GM12878 (cell line): ENCODE results near the gene WFS1. TPM values are rescaled to one million over a fixed set of nuclear protein-coding genes. Genes with fewer than 3 reads are reported as not detected.

ENCODE experiments used
- ATAC-seq: fragments of 200-7000 bp; cut with Tn5 transposase; 3 replicates; pipeline ENCODE4 v1.9.1; 2020; ENCODE audit warnings: mild to moderate bottlenecking, moderate library complexity
- BruUV-seq: library from RNA; stranded (reverse); fragments of 400-500 nt; replicated peaks from 2 replicates; lab custom pipeline; 2021; lab: Mats Ljungman, UMichigan
- CTCF ChIA-PET: fragments of 300-600 bp; sonication (Branson Sonifier 250); formaldehyde crosslinking; extraction: SDS; loops from one replicate; lab custom pipeline; 2021; ENCODE audit warnings: inconsistent platforms; lab: Yijun Ruan, JAX
- POLR2A ChIA-PET: fragments of 350-600 bp; formaldehyde crosslinking; extraction: SDS; loops from one replicate; lab custom pipeline; 2021; ENCODE audit warnings: inconsistent platforms; lab: Charles Lee
- RAD21 ChIA-PET: fragments of 300-600 bp; sonication (Branson Sonifier 250); formaldehyde crosslinking; loops from one replicate; lab custom pipeline; 2023; ENCODE audit warnings: antibody characterized with exemption; ENCODE audit not compliant: unreplicated experiment; lab: Charles Lee
- SMC1A ChIA-PET: fragments of 300-600 bp; sonication (Branson Sonifier 250); formaldehyde crosslinking; loops from one replicate; lab custom pipeline; 2023; ENCODE audit not compliant: unreplicated experiment, uncharacterized antibody; lab: Charles Lee
- DNase-seq: peaks from one replicate; pipeline ENCODE4 v3.0.0-alpha.2; 2011; ENCODE audit warnings: low read depth, low spot score
- FAIRE-seq: peaks from 3 replicates; lab custom pipeline; 2011; peaks lifted over from hg19 to GRCh38; lab: Jason Lieb, UNC
- H2AFZ ChIP-seq: 2 replicates; pipeline ENCODE4 v1.6.0; 2011; ENCODE audit warnings: low read depth, low read length, control low read depth; ENCODE audit not compliant: control insufficient read depth
- H3K27ac ChIP-seq: 2 replicates; pipeline ENCODE4 v1.5.1; 2011; ENCODE audit warnings: control low read depth; ENCODE audit not compliant: control insufficient read depth, insufficient read depth
- H3K27me3 ChIP-seq, 2 experiments: replicated peaks in 1 of 2; 2 replicates each; pipeline versions ENCODE4 v1.6.0 to v1.6.1; 2011; ENCODE audit warnings: low read length in 1 of 2; ENCODE audit not compliant: control insufficient read depth in 2 of 2, insufficient read depth in 2 of 2
- H3K36me3 ChIP-seq, 2 experiments: 2 replicates each; pipeline ENCODE4 v1.5.1; 2011; ENCODE audit warnings: low read length in 1 of 2; ENCODE audit not compliant: control insufficient read depth in 2 of 2, insufficient read depth in 2 of 2
- H3K4me1 ChIP-seq: 2 replicates; pipeline ENCODE4 v1.6.1; 2011; ENCODE audit warnings: mild to moderate bottlenecking, low read length, moderate library complexity, mixed read lengths; ENCODE audit not compliant: control insufficient read depth, insufficient read depth
- H3K4me2 ChIP-seq: 2 replicates; pipeline ENCODE4 v1.6.0; 2011; ENCODE audit warnings: control low read depth; ENCODE audit not compliant: control insufficient read depth, insufficient read depth
- H3K4me3 ChIP-seq: fragments of 200-600 bp; sonication (generic); 2 replicates; pipeline ENCODE4 v1.5.1; 2016
- H3K79me2 ChIP-seq: 2 replicates; pipeline ENCODE4 v1.6.0; 2011; ENCODE audit warnings: low read length; ENCODE audit not compliant: control insufficient read depth, insufficient read depth
- H3K9ac ChIP-seq: 2 replicates; pipeline ENCODE4 v1.8.0; 2011; ENCODE audit warnings: low read length, control low read depth, mixed read lengths; ENCODE audit not compliant: control insufficient read depth, insufficient read depth
- H3K9me3 ChIP-seq: replicated peaks from 3 replicates; pipeline ENCODE4 v1.5.1; 2011; ENCODE audit warnings: mild to moderate bottlenecking, low read length; ENCODE audit not compliant: control insufficient read depth, insufficient read depth
- H4K20me1 ChIP-seq: 2 replicates; pipeline ENCODE4 v1.6.0; 2011; ENCODE audit not compliant: control insufficient read depth, insufficient read depth
- BCL3 ChIP-seq: IDR thresholded peaks from 2 replicates; pipeline ENCODE4 v1.6.1; 2011; ENCODE audit warnings: borderline replicate concordance, low read depth, mild to moderate bottlenecking, moderate library complexity, low read length; ENCODE audit not compliant: insufficient read depth, poor library complexity, severe bottlenecking
- IRF5 ChIP-seq: fragments of 450-650 bp; IDR thresholded peaks from 2 replicates; pipeline ENCODE4 v1.6.1; 2017; ENCODE audit warnings: borderline replicate concordance
- JUNB ChIP-seq: IDR thresholded peaks from 2 replicates; pipeline ENCODE4 v1.6.1; 2016; ENCODE audit warnings: antibody characterized with exemption, mild to moderate bottlenecking
- MEF2A ChIP-seq: IDR thresholded peaks from 2 replicates; pipeline ENCODE4 v1.6.1; 2011; ENCODE audit warnings: low read depth, mild to moderate bottlenecking, low read length, moderate library complexity; ENCODE audit not compliant: insufficient read depth
- RCOR1 ChIP-seq: conservative IDR thresholded peaks from 2 replicates; pipeline ENCODE4 v1.6.1; 2012; ENCODE audit warnings: low read depth, low read length, improper control_type of control experiment
- SP1 ChIP-seq: IDR thresholded peaks from one replicate; pipeline ENCODE4 v1.6.1; 2011; ENCODE audit warnings: low read depth, low read length
- TBL1XR1 ChIP-seq: IDR thresholded peaks from 2 replicates; pipeline ENCODE4 v1.6.1; 2012; ENCODE audit warnings: low read depth, low read length, improper control_type of control experiment
- USF1 ChIP-seq: IDR thresholded peaks from 2 replicates; pipeline ENCODE4 v1.6.1; 2011; ENCODE audit warnings: borderline replicate concordance, low read depth, mild to moderate bottlenecking, moderate library complexity, mixed read lengths, low read length; ENCODE audit not compliant: insufficient read depth; ENCODE audit errors: extremely low read length
- YY1 ChIP-seq: IDR thresholded peaks from 2 replicates; pipeline ENCODE4 v1.6.1; 2011; ENCODE audit warnings: low read depth, mild to moderate bottlenecking, low read length
- WGBS: methylation state at CpG from one replicate; pipeline ENCODE4 v1.1.6; 2016; ENCODE audit warnings: low lambda C conversion rate; ENCODE audit not compliant: insufficient replicate concordance, insufficient coverage; ENCODE audit errors: missing lambda C conversion rate; 5-methylcytosine and 5-hydroxymethylcytosine counted together
- in situ Hi-C: fragments of 300-500 bp; cut with MboI; formaldehyde crosslinking; loops from 9 replicates; pipeline ENCODE4 v1.14.3; 2018; ENCODE audit warnings: mixed read lengths
- intact Hi-C: fragments of 100-400 bp; cut with micrococcal nuclease; formaldehyde crosslinking; loops from one replicate; pipeline ENCODE4 v1.14.2; 2022; ENCODE audit not compliant: unreplicated experiment
- polyA plus RNA-seq, 11 experiments: library from polyadenylated mRNA; depleted of rRNA in 4 of 11; unstranded in 6 of 11; stranded (reverse) in 5 of 11; fragments of >200 nt; fragmentation: Nextera tagmentation in 4 of 11; fragmentation: Illumina TruSeq in 1 of 11; extraction: Ambion mirVana in 4 of 11; extraction: Trizol in 1 of 11; gene quantifications; 1 replicate in 1 of 11; 2 replicates in 10 of 11; pipeline versions ENCODE4 v1.2.1 to v1.2.3, GENCODE V29; 2011 to 2016; ENCODE audit warnings: inconsistent platforms in 2 of 11, missing spikeins in 2 of 11, low read depth in 1 of 11
- total RNA-seq, 4 experiments: library from RNA; depleted of rRNA in 3 of 4; stranded (reverse); fragments of >200 nt in 3 of 4; fragmentation: Illumina TruSeq in 1 of 4; extraction: Trizol in 1 of 4; gene quantifications; 2 replicates each; pipeline versions ENCODE4 v1.2.1 to v1.2.3, GENCODE V29; 2013 to 2021
- TF ChIP-seq, protein P1 (sequence below): fragments of 450-650 bp; formaldehyde crosslinking; IDR thresholded peaks from 2 replicates; pipeline ENCODE4 v1.4.0; 2022; ENCODE audit warnings: mild to moderate bottlenecking, moderate library complexity
- TF ChIP-seq, protein P2 (sequence below): fragments of 150-350 bp; IDR thresholded peaks from 2 replicates; pipeline ENCODE4 v1.6.1; 2014; ENCODE audit warnings: mild to moderate bottlenecking, low read depth, low read length

The WFS1 gene
- total and polyA plus RNA-seq, 10 of the 15 experiments (the other 5 are each of a cell fraction or from before 2014, with no cell fraction given), result 0.31 to 4.7 (median 2.0) TPM

DNA sequence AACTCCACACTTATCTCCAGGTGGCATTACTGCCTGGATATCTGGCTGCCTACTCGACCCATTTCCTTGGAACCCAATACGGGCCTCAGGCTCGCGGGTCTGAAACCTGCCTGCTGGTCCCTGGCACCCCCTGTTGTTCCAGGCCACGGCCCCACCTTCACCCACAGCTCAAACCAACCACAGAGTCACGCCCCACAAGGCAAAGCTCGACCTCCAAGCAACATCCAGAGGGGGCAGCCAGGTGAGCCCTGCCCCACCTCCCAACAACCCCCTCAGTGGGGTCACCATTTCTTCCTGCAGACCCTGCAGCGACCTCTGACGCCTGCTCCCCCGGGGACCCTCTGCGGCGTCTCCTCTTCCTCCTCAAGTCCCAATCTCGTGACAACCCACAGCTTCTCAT lies 76.2 kb downstream of the WFS1 start (continued):
- TF ChIP-seq IRF5, result no peak
- TF ChIP-seq, protein P1, sequence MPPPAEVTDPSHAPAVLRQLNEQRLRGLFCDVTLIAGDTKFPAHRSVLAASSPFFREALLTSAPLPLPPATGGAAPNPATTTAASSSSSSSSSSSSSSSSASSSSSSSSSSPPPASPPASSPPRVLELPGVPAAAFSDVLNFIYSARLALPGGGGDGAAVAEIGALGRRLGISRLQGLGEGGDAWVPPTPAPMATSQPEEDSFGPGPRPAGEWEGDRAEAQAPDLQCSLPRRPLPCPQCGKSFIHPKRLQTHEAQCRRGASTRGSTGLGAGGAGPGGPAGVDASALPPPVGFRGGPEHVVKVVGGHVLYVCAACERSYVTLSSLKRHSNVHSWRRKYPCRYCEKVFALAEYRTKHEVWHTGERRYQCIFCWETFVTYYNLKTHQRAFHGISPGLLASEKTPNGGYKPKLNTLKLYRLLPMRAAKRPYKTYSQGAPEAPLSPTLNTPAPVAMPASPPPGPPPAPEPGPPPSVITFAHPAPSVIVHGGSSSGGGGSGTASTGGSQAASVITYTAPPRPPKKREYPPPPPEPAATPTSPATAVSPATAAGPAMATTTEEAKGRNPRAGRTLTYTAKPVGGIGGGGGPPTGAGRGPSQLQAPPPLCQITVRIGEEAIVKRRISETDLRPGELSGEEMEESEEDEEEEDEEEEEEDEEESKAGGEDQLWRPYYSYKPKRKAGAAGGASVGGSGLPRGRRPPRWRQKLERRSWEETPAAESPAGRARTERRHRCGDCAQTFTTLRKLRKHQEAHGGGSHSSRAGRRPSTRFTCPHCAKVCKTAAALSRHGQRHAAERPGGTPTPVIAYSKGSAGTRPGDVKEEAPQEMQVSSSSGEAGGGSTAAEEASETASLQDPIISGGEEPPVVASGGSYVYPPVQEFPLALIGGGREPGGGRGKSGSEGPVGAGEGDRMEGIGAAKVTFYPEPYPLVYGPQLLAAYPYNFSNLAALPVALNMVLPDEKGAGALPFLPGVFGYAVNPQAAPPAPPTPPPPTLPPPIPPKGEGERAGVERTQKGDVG (CRISPR knock-in tag), result no peak

DNA sequence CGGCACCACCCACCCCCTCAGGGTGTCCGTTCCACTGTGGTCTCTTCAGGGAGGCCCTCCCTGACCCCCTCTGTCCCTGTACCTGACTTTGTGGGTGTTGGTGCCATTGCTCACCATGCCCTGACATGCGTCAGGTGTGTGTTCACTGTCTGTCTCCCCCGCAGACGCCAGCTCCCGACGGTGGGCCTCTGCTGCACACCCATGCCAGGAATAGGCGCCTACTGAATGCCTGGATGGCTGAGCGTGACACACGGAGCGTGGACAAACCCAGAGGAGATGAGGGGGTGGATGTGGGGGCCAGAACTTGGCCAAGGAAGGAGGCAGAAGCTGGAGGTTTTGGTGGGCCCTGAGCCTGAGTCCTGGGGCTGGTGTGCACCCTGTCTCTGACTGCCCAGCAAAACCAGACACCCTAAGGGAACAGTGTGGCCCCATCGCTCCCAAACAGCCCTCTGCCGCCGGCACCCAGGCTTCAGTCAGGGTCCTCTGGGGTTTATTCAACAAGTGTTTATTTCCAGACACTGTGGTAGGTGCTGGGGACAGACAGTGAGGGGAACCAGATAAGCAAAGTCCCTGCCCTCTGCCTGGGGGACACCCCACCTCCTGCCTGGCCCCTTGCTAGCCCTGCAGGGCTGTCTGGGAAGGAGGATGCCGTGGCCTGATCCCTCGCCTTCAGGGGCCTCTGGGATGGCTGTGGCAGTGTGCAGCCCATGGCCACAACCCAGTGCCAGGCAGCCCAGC lies 76.9 kb downstream of the WFS1 start:
- RAD21 ChIA-PET, result no interaction called here
- DNase-seq (no peak), ATAC-seq (no peak), FAIRE-seq (no peak)
- BruUV-seq, result no TSS peak
- SMC1A ChIA-PET, result no interaction called here
- peaks cover 0 to 3% of the 10 kb centered on the region in 2 experiments; a peak in 2 of 4 replicates for H3K27me3 ChIP-seq
- POLR2A ChIA-PET, result no interaction called here
- WGBS, result 19% methylated on average over 16 of the region's 16 CpGs
- H2AFZ ChIP-seq, result no peak overlapping the region
- no peak overlapping the region for H3K27ac ChIP-seq
- H3K9ac ChIP-seq, result no peak overlapping the region
- H3K4me2 ChIP-seq, result no peak overlapping the region
- no peaks in the 10 kb centered on the region for H3K9me3 ChIP-seq
- CTCF ChIA-PET, result interaction anchor here (0.7 to 6.5 kb wide), 3 partner anchors 14 to 204 kb away, joined by 3 to 40 read pairs (median 4); no protein-coding TSS in a partner anchor
- in situ Hi-C loops (no loop called here), intact Hi-C loops (no loop called here)
- 0 out of 2 replicates have a peak, but pooled peaks cover 3% of the 10 kb centered on the region for H4K20me1 ChIP-seq
- no peaks in the 10 kb centered on the region for H3K36me3 ChIP-seq
- no peaks in the 10 kb centered on the region for H3K4me1 ChIP-seq
- no peak overlapping the region for H3K4me3 ChIP-seq
- H3K79me2 ChIP-seq, result no peaks in the 10 kb centered on the region
- TF ChIP-seq TBL1XR1 (no peak), BCL3 (no peak), SP1 (no peak), USF1 (no peak), YY1 (no peak), JUNB (no peak), RCOR1 (no peak), MEF2A (no peak)
- TF ChIP-seq, protein P2, sequence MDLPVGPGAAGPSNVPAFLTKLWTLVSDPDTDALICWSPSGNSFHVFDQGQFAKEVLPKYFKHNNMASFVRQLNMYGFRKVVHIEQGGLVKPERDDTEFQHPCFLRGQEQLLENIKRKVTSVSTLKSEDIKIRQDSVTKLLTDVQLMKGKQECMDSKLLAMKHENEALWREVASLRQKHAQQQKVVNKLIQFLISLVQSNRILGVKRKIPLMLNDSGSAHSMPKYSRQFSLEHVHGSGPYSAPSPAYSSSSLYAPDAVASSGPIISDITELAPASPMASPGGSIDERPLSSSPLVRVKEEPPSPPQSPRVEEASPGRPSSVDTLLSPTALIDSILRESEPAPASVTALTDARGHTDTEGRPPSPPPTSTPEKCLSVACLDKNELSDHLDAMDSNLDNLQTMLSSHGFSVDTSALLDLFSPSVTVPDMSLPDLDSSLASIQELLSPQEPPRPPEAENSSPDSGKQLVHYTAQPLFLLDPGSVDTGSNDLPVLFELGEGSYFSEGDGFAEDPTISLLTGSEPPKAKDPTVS, result no peak
